HEK293 (cell line): ENCODE measurements around the gene S100G.
"Not testable (repeated sequence)": the region's sequence is repeated elsewhere in the genome, so short reads cannot be mapped to it uniquely, and the experiment has no call there.

Experiments used
- CTCF ChIA-PET: fragments of 350-600 bp; formaldehyde crosslinking; extraction: SDS; loops from one replicate; lab custom pipeline; 2021; ENCODE audit warnings: antibody characterized with exemption; lab: Yijun Ruan, JAX
- POLR2A ChIA-PET: fragments of 300-600 bp; formaldehyde crosslinking; extraction: SDS; loops from one replicate; lab custom pipeline; 2020; ENCODE audit warnings: antibody characterized with exemption, inconsistent platforms; lab: Yijun Ruan, JAX
- H3K27ac ChIP-seq: fragments of 200-500 bp; sonication (Bioruptor generic); 2 replicates; pipeline ENCODE4 v1.5.1; 2014; ENCODE audit warnings: low read depth, low read length, control low read depth, inconsistent platforms; ENCODE audit errors: extremely low read depth
- H3K36me3 ChIP-seq, 2 experiments: fragments of 200-500 bp in 1 of 2; sonication (Bioruptor generic) in 1 of 2; 1 replicate in 1 of 2; 2 replicates in 1 of 2; pipeline ENCODE4 v1.5.1; 2014 to 2017; ENCODE audit warnings: inconsistent platforms in 2 of 2, low read length in 2 of 2; ENCODE audit not compliant: control insufficient read depth in 2 of 2, insufficient read depth in 1 of 2
- H3K4me1 ChIP-seq: fragments of 200-500 bp; sonication (Bioruptor generic); 2 replicates; pipeline ENCODE4 v1.5.1; 2014; ENCODE audit warnings: mild to moderate bottlenecking, low read length, inconsistent platforms; ENCODE audit not compliant: control insufficient read depth, insufficient read depth
- H3K4me3 ChIP-seq: 2 replicates; pipeline ENCODE4 v1.5.1; 2011; ENCODE audit warnings: low read depth, mild to moderate bottlenecking, control low read depth, low read length, moderate library complexity
- H3K9me3 ChIP-seq: fragments of 200-500 bp; sonication (Bioruptor generic); 2 replicates; pipeline ENCODE4 v1.5.1; 2014; ENCODE audit warnings: low read depth, low read length, inconsistent platforms; ENCODE audit not compliant: control insufficient read depth, insufficient read depth
- AEBP2 ChIP-seq: fragments of 450-650 bp; formaldehyde crosslinking; IDR thresholded peaks from 2 replicates; pipeline ENCODE4 v1.5.1; 2016; ENCODE audit warnings: missing biosample characterization, missing genetic modification characterization, borderline replicate concordance
- GLI2 ChIP-seq: fragments of 450-650 bp; formaldehyde crosslinking; IDR thresholded peaks from 2 replicates; pipeline ENCODE4; 2017; ENCODE audit warnings: missing biosample characterization, missing genetic modification characterization, low read depth, borderline replicate concordance
- KLF16 ChIP-seq: fragments of 450-650 bp; formaldehyde crosslinking; IDR thresholded peaks from 2 replicates; pipeline ENCODE4 v1.5.1; 2017; ENCODE audit warnings: missing biosample characterization, missing genetic modification characterization
- KLF17 ChIP-seq: fragments of 450-650 bp; formaldehyde crosslinking; IDR thresholded peaks from 2 replicates; pipeline ENCODE4 v1.5.1; 2016; ENCODE audit warnings: missing biosample characterization, missing genetic modification characterization
- KLF8 ChIP-seq: fragments of 450-650 bp; formaldehyde crosslinking; IDR thresholded peaks from 2 replicates; pipeline ENCODE4 v1.5.1; 2016; ENCODE audit warnings: missing biosample characterization, missing genetic modification characterization
- OSR2 ChIP-seq: fragments of 450-650 bp; formaldehyde crosslinking; IDR thresholded peaks from 2 replicates; pipeline ENCODE4 v1.5.1; 2016; ENCODE audit warnings: missing biosample characterization, missing genetic modification characterization
- RBAK ChIP-seq: fragments of 450-650 bp; formaldehyde crosslinking; IDR thresholded peaks from 2 replicates; pipeline ENCODE4 v1.5.1; 2016; ENCODE audit warnings: missing biosample characterization, missing genetic modification characterization
- REPIN1 ChIP-seq: fragments of 450-650 bp; formaldehyde crosslinking; IDR thresholded peaks from 2 replicates; pipeline ENCODE4 v1.5.1; 2017; ENCODE audit warnings: missing biosample characterization, missing genetic modification characterization, low read depth
- SCRT1 ChIP-seq: fragments of 450-650 bp; formaldehyde crosslinking; IDR thresholded peaks from 2 replicates; pipeline ENCODE4 v1.5.1; 2016; ENCODE audit warnings: missing biosample characterization, missing genetic modification characterization, borderline replicate concordance
- ZBTB1 ChIP-seq: fragments of 450-650 bp; formaldehyde crosslinking; IDR thresholded peaks from 2 replicates; pipeline ENCODE4 v1.5.1; 2016; ENCODE audit warnings: missing biosample characterization, missing genetic modification characterization
- ZBTB11 ChIP-seq: fragments of 450-650 bp; formaldehyde crosslinking; conservative IDR thresholded peaks from 2 replicates; pipeline ENCODE4 v1.5.1; 2016; ENCODE audit warnings: low read depth, missing biosample characterization, missing genetic modification characterization
- ZNF10 ChIP-seq: fragments of 450-650 bp; formaldehyde crosslinking; IDR thresholded peaks from 2 replicates; pipeline ENCODE4 v1.5.1; 2017; ENCODE audit warnings: missing biosample characterization, missing genetic modification characterization
- ZNF266 ChIP-seq: fragments of 450-650 bp; formaldehyde crosslinking; IDR thresholded peaks from 2 replicates; pipeline ENCODE4 v1.5.1; 2016; ENCODE audit warnings: missing biosample characterization, missing genetic modification characterization, low read depth
- ZNF302 ChIP-seq: fragments of 450-650 bp; formaldehyde crosslinking; IDR thresholded peaks from 2 replicates; pipeline ENCODE4 v1.5.1; 2016; ENCODE audit warnings: missing biosample characterization, missing genetic modification characterization, low read depth
- ZNF394 ChIP-seq: fragments of 450-650 bp; formaldehyde crosslinking; IDR thresholded peaks from 2 replicates; pipeline ENCODE4 v1.5.1; 2016; ENCODE audit warnings: missing biosample characterization, missing genetic modification characterization, mild to moderate bottlenecking, moderate library complexity, borderline replicate concordance
- ZNF426 ChIP-seq: fragments of 450-650 bp; formaldehyde crosslinking; IDR thresholded peaks from 2 replicates; pipeline ENCODE4 v1.5.1; 2017; ENCODE audit warnings: missing biosample characterization, missing genetic modification characterization, mild to moderate bottlenecking, inconsistent platforms, moderate library complexity
- ZNF561 ChIP-seq: fragments of 450-650 bp; IDR thresholded peaks from 2 replicates; pipeline ENCODE4 v1.5.1; 2018; ENCODE audit warnings: missing biosample characterization, missing genetic modification characterization, borderline replicate concordance
- ZNF639 ChIP-seq: fragments of 450-650 bp; formaldehyde crosslinking; IDR thresholded peaks from 2 replicates; pipeline ENCODE4 v1.5.1; 2016; ENCODE audit warnings: missing biosample characterization, missing genetic modification characterization
- ZSCAN23 ChIP-seq: fragments of 450-650 bp; formaldehyde crosslinking; IDR thresholded peaks from 2 replicates; pipeline ENCODE4 v1.5.1; 2016; ENCODE audit warnings: missing biosample characterization, missing genetic modification characterization

Gene S100G

GRCh38 chrX:16649858-16650257 is at the start of gene S100G:
Gene S100G, plus strand, starts transcription at chrX:16650158. Its CDS starts 849 bp downstream, at chrX:16651007.
- no peak within 1 kb of the TSS for H3K27ac ChIP-seq
- CTCF ChIA-PET: interaction anchor here (0.5 to 0.6 kb wide), 2 partner anchors 18 to 40 kb away, joined by 3 to 4 read pairs; no protein-coding TSS in a partner anchor
- no peaks in the 10 kb centered on the region for H3K9me3 ChIP-seq
- POLR2A ChIA-PET: interaction anchor here (0.8 kb wide), 1 partner anchor 62 kb away, joined by 3 read pairs; the partner anchor contains the start of gene CTPS2
- TF ChIP-seq ZNF394 (tag by site-specific recombination): no peak
- TF ChIP-seq ZNF10 (tag by site-specific recombination): no peak
- H3K36me3 ChIP-seq: peaks cover 0 to 4% of the 10 kb centered on the region in 2 experiments; a peak in 2 of 3 replicates
- no peak within 1 kb of the TSS for H3K4me3 ChIP-seq
- H3K4me1 ChIP-seq: no peaks in the 10 kb centered on the region

- TF ChIP-seq REPIN1 (no peak), ZNF302 (tag by site-specific recombination) (no peak), KLF16 (tag by site-specific recombination) (no peak), SCRT1 (no peak), KLF17 (tag by site-specific recombination) (no peak), KLF8 (tag by site-specific recombination) (no peak), ZNF561 (tag by site-specific recombination) (no peak), OSR2 (tag by site-specific recombination) (no peak)
- Histone ChIP-seq H3K36me3 (peaks cover 0 to 7% of the 10 kb centered on the region in 2 experiments; a peak in 1 of 3 replicates), H3K27ac (no peak overlapping the region), H3K9me3 (no peaks in the 10 kb centered on the region), H3K4me3 (no peak overlapping the region), H3K4me1 (no peaks in the 10 kb centered on the region)
- POLR2A ChIA-PET: no interaction called here
- CTCF ChIA-PET: interaction anchor here (0.5 to 1.1 kb wide), 2 partner anchors 10 to 1422 kb away, joined by 3 read pairs; no protein-coding TSS in a partner anchor
Measured at GRCh38 chrX:16601885-16602284, 48.1 kb upstream of the S100G start.

- not testable (repeated sequence) for H3K9me3 ChIP-seq, H3K4me1 ChIP-seq
- TF ChIP-seq ZBTB11: peak; percentile 84
- peak; percentile 72; the same call in 1 of the 2 replicates for TF ChIP-seq GLI2 (tag by site-specific recombination)
- peak; percentile 85 for TF ChIP-seq ZNF266
- TF ChIP-seq ZSCAN23 (tag by site-specific recombination): 0 out of 2 replicates have a peak, but pooled peaks have one; percentile 22
- 0 out of 2 replicates have a peak, but pooled peaks have one; percentile 36 for TF ChIP-seq AEBP2
- peak; percentile 93 for TF ChIP-seq ZNF426
- 0 out of 2 replicates have a peak, but pooled peaks have one; percentile 37 for TF ChIP-seq RBAK
- peak; percentile 76; the same call in 1 of the 2 replicates for TF ChIP-seq ZBTB1 (tag by site-specific recombination)
- TF ChIP-seq ZNF639 (tag by site-specific recombination): 0 out of 2 replicates have a peak, but pooled peaks have one; percentile 40
Measured at GRCh38 chrX:16603235-16603634, 46.7 kb upstream of the S100G start.

More at GRCh38 chrX:16603235-16603634, 46.7 kb upstream of the S100G start:
- CTCF ChIA-PET, H3K4me3 ChIP-seq, H3K27ac ChIP-seq, POLR2A ChIA-PET: not testable (repeated sequence)
- H3K36me3 ChIP-seq: peaks cover 0 to 15% of the 10 kb centered on the region in 2 experiments; a peak in 1 of 3 replicates
